Ascending aorta (tissue), 2 donors: ENCODE measurements around the gene RYK. TPM values are rescaled to one million over a fixed set of nuclear protein-coding genes. Genes with fewer than 3 reads are reported as not detected.

Source experiments
- DNase-seq, 2 donors: peaks; one replicate each; pipeline ENCODE4 v3.0.0-alpha.2; 2019; ENCODE audit warnings: low spot score in 2 of 2
- H3K27ac ChIP-seq, 2 donors: fragments of 200-600 bp; sonication (generic); one replicate each; pipeline ENCODE4 v1.5.1; 2016 to 2017; ENCODE audit warnings: mild to moderate bottlenecking in 1 of 2
- H3K27me3 ChIP-seq: fragments of 200-600 bp; sonication (generic); one replicate; pipeline ENCODE4 v1.5.1; 2017
- H3K36me3 ChIP-seq, 2 donors: fragments of 200-600 bp; sonication (generic); one replicate each; pipeline ENCODE4 v1.5.1; 2016
- H3K4me1 ChIP-seq, 2 donors: fragments of 200-600 bp; sonication (generic); one replicate each; pipeline ENCODE4 v1.5.1; 2016 to 2017; ENCODE audit warnings: mild to moderate bottlenecking in 1 of 2
- H3K4me3 ChIP-seq, 2 donors: fragments of 200-600 bp; sonication (generic); one replicate each; pipeline ENCODE4 v1.5.1; 2016 to 2017; ENCODE audit warnings: mild to moderate bottlenecking in 1 of 2
- H3K9me3 ChIP-seq, 2 donors: fragments of 200-600 bp; sonication (generic); one replicate each; pipeline ENCODE4 v1.5.1; 2016
- intact Hi-C: fragments of 100-400 bp; cut with DNase I; formaldehyde crosslinking; loops from one replicate; pipeline ENCODE4 v1.15.1; 2023
- total RNA-seq: library from RNA; depleted of rRNA; stranded (reverse); fragments of >200 nt; gene quantifications from one replicate; pipeline ENCODE4 v1.1.0, GENCODE V29; 2016
- TF ChIP-seq, protein P1 (sequence below), 3 experiments: fragments of 200-600 bp in 2 of 3; fragments of 450-650 bp in 1 of 3; sonication (generic) in 2 of 3; IDR thresholded peaks; one replicate each; pipeline ENCODE4 v1.5.1; 2016 to 2019; ENCODE audit warnings: antibody characterized with exemption in 3 of 3, mild to moderate bottlenecking in 1 of 3, moderate library complexity in 1 of 3

Gene RYK
- total RNA-seq, 1 donor from 2014 or later: 13.5 TPM

DNA sequence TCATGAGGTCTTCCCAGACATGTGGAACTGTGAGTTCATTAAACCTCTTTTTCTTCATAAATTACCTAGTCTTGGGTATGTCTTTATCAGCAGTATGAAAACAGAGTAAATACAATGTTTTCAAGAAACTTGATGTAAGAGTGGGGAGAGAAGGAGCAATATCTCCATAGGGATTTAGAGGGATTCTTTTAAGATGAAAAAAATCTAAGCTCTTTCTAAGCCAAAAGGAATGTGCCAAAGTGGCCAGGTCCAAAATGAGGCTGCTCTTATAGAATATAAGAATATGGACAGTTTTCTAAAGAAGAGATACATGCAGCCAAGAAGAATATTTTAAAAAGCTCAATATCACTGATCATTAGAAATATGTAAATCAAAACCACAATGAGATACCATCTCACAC, 23.9 kb upstream of the RYK start:
- no peaks in the 10 kb centered on the region for H3K27me3 ChIP-seq
- H3K27ac ChIP-seq: no peak overlapping the region
- TF ChIP-seq, protein P1, sequence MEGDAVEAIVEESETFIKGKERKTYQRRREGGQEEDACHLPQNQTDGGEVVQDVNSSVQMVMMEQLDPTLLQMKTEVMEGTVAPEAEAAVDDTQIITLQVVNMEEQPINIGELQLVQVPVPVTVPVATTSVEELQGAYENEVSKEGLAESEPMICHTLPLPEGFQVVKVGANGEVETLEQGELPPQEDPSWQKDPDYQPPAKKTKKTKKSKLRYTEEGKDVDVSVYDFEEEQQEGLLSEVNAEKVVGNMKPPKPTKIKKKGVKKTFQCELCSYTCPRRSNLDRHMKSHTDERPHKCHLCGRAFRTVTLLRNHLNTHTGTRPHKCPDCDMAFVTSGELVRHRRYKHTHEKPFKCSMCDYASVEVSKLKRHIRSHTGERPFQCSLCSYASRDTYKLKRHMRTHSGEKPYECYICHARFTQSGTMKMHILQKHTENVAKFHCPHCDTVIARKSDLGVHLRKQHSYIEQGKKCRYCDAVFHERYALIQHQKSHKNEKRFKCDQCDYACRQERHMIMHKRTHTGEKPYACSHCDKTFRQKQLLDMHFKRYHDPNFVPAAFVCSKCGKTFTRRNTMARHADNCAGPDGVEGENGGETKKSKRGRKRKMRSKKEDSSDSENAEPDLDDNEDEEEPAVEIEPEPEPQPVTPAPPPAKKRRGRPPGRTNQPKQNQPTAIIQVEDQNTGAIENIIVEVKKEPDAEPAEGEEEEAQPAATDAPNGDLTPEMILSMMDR (IDR thresholded peaks at IDR 0.05): no peak
- no peak for DNase-seq
- intact Hi-C loops: no loop called here
- H3K4me3 ChIP-seq: no peak overlapping the region
- H3K36me3 ChIP-seq: no peaks in the 10 kb centered on the region
- H3K4me1 ChIP-seq: no peaks in the 10 kb centered on the region
- H3K9me3 ChIP-seq: no peaks in the 10 kb centered on the region

DNA sequence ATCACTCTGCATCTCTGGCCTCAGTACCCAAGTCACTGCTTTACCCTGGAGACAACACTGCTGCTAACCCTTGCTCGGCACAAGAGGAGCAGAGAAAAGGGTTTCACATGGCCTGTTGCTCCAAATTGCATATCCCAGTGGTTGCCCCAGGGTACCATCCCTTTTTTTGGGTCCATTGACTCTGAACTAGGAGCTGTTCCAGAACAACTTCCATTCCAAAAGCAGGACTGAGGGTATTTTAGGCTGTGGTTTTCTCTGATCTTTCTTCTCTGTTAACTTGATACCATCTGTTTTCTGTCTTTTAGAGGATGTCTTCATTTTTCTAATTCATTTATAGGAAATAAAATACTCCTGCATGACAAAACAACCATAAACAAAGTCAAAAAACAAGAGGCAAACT, 17.3 kb upstream of the RYK start:
- no peaks in the 10 kb centered on the region for H3K4me1 ChIP-seq
- no peaks in the 10 kb centered on the region for H3K27me3 ChIP-seq
- H3K9me3 ChIP-seq: no peaks in the 10 kb centered on the region
- H3K36me3 ChIP-seq: no peaks in the 10 kb centered on the region
- no peak for DNase-seq
- H3K4me3 ChIP-seq: no peak overlapping the region
- no peak overlapping the region for H3K27ac ChIP-seq
- intact Hi-C loops: no loop called here
- TF ChIP-seq, protein P1 (IDR thresholded peaks at IDR 0.05): no peak

DNA sequence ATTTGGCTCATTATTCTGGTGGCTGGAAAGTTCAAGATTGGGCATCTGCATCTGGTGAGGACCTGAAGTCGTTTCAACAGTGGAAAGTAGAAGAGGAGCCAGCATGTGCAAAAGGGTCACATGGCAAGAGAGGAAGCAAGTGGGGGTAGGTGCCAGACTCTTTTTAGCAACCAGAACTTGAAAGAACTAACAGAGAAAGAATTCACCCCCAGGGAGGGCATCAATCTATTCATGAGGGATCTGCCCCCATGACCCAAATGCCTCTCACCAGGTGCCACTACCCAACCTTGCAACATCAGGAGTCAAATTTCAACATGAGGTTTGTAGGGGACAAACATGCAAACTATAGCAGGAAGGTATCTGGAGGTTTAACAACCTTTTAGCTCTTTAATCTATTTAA, 10.3 kb upstream of the RYK start:
- Histone ChIP-seq H3K27ac (no peak overlapping the region), H3K4me1 (no peaks in the 10 kb centered on the region), H3K27me3 (no peaks in the 10 kb centered on the region), H3K4me3 (no peak overlapping the region), H3K9me3 (no peaks in the 10 kb centered on the region), H3K36me3 (no peaks in the 10 kb centered on the region)
- no peak for DNase-seq
- intact Hi-C loops: no loop called here
- TF ChIP-seq, protein P1 (IDR thresholded peaks at IDR 0.05): no peak

DNA sequence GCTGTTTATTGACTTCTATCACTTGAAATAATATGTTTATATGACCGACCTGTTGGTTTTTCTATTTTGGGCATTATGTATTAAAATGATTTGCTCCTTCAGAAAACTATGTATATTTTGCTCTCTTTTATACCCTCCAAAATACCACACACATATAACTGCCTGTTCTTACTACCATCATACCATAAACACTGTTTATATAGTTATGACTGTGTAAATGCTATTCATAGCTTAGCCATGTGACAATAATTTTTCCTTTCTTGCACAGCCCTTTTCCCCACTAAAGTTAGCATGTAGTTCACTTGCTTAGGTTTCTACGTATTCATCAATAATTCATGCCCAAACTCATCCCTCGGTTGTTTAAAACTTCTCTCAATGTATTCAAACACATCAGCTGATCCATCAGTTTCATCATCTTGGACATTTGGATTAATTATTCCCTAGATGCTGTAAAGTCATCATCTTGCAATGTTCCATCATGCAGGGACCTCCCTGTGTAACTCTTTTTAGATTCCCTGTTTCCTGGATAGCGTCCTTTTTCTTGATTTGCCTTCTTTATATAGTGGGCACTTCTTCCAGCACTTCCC, 8.2 kb upstream of the RYK start:
- intact Hi-C loops: no loop called here

DNA sequence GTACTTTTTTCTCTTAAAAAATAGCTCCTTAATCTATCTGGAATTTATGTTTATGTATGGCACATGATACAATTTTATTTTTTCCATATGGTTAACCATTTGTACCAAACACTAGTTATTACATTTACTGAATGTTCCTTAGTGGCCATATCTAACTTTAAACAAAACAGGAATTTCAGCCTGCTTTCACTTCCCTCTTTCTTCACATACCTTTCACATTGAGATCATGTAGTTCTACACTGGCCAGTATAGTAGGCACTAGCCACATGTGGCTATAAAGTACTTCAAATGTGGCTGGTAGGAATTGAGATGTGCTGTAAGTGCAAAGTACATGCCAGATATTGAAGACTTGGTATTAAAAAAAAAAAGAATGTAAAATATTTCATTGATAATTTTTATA, 4.7 kb upstream of the RYK start:
- peaks cover 0 to 8% of the 10 kb centered on the region in 2 donors for H3K4me1 ChIP-seq
- H3K36me3 ChIP-seq: no peaks in the 10 kb centered on the region
- no peak overlapping the region for H3K27ac ChIP-seq
- intact Hi-C loops: no loop called here
- no peak overlapping the region for H3K4me3 ChIP-seq
- no peak for DNase-seq
- no peaks in the 10 kb centered on the region for H3K27me3 ChIP-seq
- TF ChIP-seq, protein P1 (IDR thresholded peaks at IDR 0.05): no peak
- no peaks in the 10 kb centered on the region for H3K9me3 ChIP-seq

More for the DNA sequence above, 8.2 kb upstream of the RYK start:
- Histone ChIP-seq H3K4me3 (no peak overlapping the region), H3K36me3 (no peaks in the 10 kb centered on the region), H3K4me1 (no peaks in the 10 kb centered on the region), H3K27ac (no peak overlapping the region), H3K27me3 (no peaks in the 10 kb centered on the region), H3K9me3 (no peaks in the 10 kb centered on the region)
- no peak for DNase-seq
- TF ChIP-seq, protein P1 (IDR thresholded peaks at IDR 0.05): no peak
